ENCODE measurements around the gene PCGF2. TPM values are rescaled to one million over a fixed set of nuclear protein-coding genes. Genes with fewer than 3 reads are reported as not detected.
"Not testable (repeated sequence)": the region's sequence is repeated elsewhere in the genome, so short reads cannot be mapped to it uniquely, and the experiment has no call there.

PCGF2 gene
- total RNA-seq (10 to 100 TPM; 28.2 to 48.4 (median 34.7) TPM), polyA plus RNA-seq (34.3 TPM)
- long read RNA-seq, donor 1, partial matches to known transcripts = 8 of 12 reads
- long read RNA-seq, donor 1, other reads (novel, unspliced or antisense) = 4 of 12 reads
- long read RNA-seq, donor 2, partial matches to known transcripts = 6 of 12 reads
- long read RNA-seq, donor 2, other reads (novel, unspliced or antisense) = 5 of 12 reads
- long read RNA-seq, donor 3, partial matches to known transcripts = 10 of 29 reads
- long read RNA-seq, donor 3, other reads (novel, unspliced or antisense) = 19 of 29 reads
- long read RNA-seq, donor 4, partial matches to known transcripts = 0 of 4 reads
- long read RNA-seq, donor 4, other reads (novel, unspliced or antisense) = 4 of 4 reads

GRCh38 chr17:38748149-38748891, at the start of gene PCGF2:
PCGF2 (minus strand) TSS chr17:38748336; CDS start chr17:38740402, 7,934 bp downstream.
- peak; percentile 95 to 98 (median 96) for DNase-seq
- Histone ChIP-seq H3K4me1 (ENCODE audit: control insufficient read depth, insufficient read depth, low read length) (peaks cover 7% of the 10 kb centered on the region), H3K4me3 (ENCODE audit: low read length) (peak within 1 kb of the TSS; percentile 85), H3K27ac (ENCODE audit: low read length) (peak within 1 kb of the TSS; percentile 88), H3K27me3 (ENCODE audit: control insufficient read depth, insufficient read depth) (no peaks in the 10 kb centered on the region), H3K9me3 (ENCODE audit: control insufficient read depth, low read length) (no peaks in the 10 kb centered on the region)
- peak; percentile 33 to 52 for ATAC-seq
- WGBS = under 1% methylated on average over 47 of the region's 47 CpGs
- intact Hi-C loops (cut with DNase I) = no loop called here

DNA sequence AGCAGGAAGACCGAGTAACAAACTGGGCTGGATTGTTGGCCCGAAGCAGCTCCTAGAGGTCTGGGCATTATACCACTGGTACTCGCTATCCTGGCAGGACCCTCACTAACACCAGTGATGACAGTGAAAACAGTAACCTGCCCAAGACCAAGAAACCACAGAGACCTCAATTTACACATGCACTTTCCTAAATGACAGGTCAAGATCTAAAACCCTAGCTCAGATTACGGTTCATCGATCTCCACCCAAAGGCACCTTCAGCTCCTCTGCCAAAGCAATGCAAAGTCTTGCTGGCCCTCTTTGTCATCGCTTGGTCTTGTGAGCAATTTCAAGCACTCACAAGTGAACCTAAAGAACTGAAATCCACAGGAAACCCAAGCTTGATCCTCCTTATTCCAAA, 49.7 kb upstream of the PCGF2 start:
- WGBS = 71% methylated on average over 6 of the region's 6 CpGs
- Histone ChIP-seq H3K27ac (ENCODE audit: low read length) (peak overlapping the region; percentile 32), H3K4me3 (ENCODE audit: low read length) (peak overlapping the region; percentile 72), H3K9me3 (ENCODE audit: control insufficient read depth, low read length) (no peaks in the 10 kb centered on the region), H3K4me1 (ENCODE audit: control insufficient read depth, insufficient read depth, low read length) (peaks cover 9% of the 10 kb centered on the region), H3K27me3 (ENCODE audit: control insufficient read depth, insufficient read depth) (no peaks in the 10 kb centered on the region)
- ATAC-seq (no peak), DNase-seq (no peak)
- intact Hi-C loops (cut with DNase I) = no loop called here

DNA sequence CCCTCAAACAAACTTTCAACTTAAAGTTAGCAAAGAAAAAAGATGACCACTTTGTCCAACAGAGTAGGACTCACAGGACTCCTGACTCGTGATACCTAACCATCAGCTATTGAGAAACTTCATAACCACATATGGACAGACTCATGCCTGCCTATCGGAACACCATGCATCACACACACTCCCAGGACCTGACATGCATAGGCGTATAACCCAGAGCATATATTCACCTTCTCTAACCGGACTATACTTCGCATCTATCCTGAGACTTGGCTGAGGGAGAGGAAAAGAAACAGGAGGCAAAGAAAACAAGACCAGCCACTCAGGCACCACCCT, 49.0 kb upstream of the PCGF2 start:
- no peaks in the 10 kb centered on the region for H3K27me3 ChIP-seq (ENCODE audit: control insufficient read depth, insufficient read depth)
- DNase-seq = no peak
- H3K4me3 ChIP-seq (ENCODE audit: low read length) = no peak overlapping the region
- peaks cover 9% of the 10 kb centered on the region for H3K4me1 ChIP-seq (ENCODE audit: control insufficient read depth, insufficient read depth, low read length)
- H3K27ac ChIP-seq (ENCODE audit: low read length) = no peak overlapping the region
- no peak for ATAC-seq
- no peaks in the 10 kb centered on the region for H3K9me3 ChIP-seq (ENCODE audit: control insufficient read depth, low read length)
- 64% methylated on average over 5 of the region's 5 CpGs for WGBS
- intact Hi-C loops (cut with DNase I) = no loop called here

- ATAC-seq (no peak), DNase-seq (no peak)
- intact Hi-C loops (cut with DNase I) = no loop called here
- H3K4me3 ChIP-seq (ENCODE audit: low read length) = no peak overlapping the region
- H3K9me3 ChIP-seq (ENCODE audit: control insufficient read depth, low read length) = no peaks in the 10 kb centered on the region
- 56% methylated on average over 5 of the region's 5 CpGs for WGBS
- H3K27ac ChIP-seq (ENCODE audit: low read length) = no peak overlapping the region
- no peaks in the 10 kb centered on the region for H3K27me3 ChIP-seq (ENCODE audit: control insufficient read depth, insufficient read depth)
- peaks cover 9% of the 10 kb centered on the region for H3K4me1 ChIP-seq (ENCODE audit: control insufficient read depth, insufficient read depth, low read length)
Measured at GRCh38 chr17:38796451-38797157, 48.5 kb upstream of the PCGF2 start.

GRCh38 chr17:38794221-38794620, 46.1 kb upstream of the PCGF2 start:
- peaks cover 11% of the 10 kb centered on the region for H3K4me1 ChIP-seq (ENCODE audit: control insufficient read depth, insufficient read depth, low read length)
- no peaks in the 10 kb centered on the region for H3K9me3 ChIP-seq (ENCODE audit: control insufficient read depth, low read length)
- no peaks in the 10 kb centered on the region for H3K27me3 ChIP-seq (ENCODE audit: control insufficient read depth, insufficient read depth)
- H3K27ac ChIP-seq (ENCODE audit: low read length) = no peak overlapping the region
- WGBS = 92% methylated on average over 5 of the region's 5 CpGs
- ATAC-seq (no peak), DNase-seq (no peak)
- no peak overlapping the region for H3K4me3 ChIP-seq (ENCODE audit: low read length)
- intact Hi-C loops (cut with DNase I) = no loop called here

DNA sequence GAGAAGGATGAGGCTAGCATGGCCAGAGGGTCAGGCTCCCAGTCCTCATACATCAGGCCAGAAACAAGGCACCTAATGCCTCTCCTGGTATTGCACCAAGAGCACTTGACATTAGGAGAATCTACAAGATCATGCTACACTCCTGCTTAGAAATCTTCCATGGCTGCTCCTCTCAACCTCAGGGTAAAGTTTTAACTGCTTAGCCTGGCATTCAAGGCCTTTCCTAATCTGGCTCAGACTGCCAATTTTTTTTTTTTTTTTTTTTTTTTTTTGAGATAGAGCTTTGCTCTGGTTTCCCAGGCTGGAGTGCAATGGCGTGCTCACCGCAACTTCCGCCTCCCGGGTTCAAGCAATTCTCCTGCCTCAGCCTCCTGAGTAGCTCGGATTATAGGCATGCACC, 43.0 kb upstream of the PCGF2 start:
- ATAC-seq = no peak
- WGBS = over 99% methylated on average over 5 of the region's 5 CpGs

GRCh38 chr17:38790148-38790707, 42.1 kb upstream of the PCGF2 start:
- DNase-seq; H3K4me3 ChIP-seq (ENCODE audit: low read length); H3K27me3 ChIP-seq (ENCODE audit: control insufficient read depth, insufficient read depth); H3K4me1 ChIP-seq (ENCODE audit: control insufficient read depth, insufficient read depth, low read length); H3K27ac ChIP-seq (ENCODE audit: low read length); intact Hi-C loops (cut with DNase I); H3K9me3 ChIP-seq (ENCODE audit: control insufficient read depth, low read length): not testable (repeated sequence)
- 70% methylated on average over 13 of the region's 13 CpGs for WGBS
- ATAC-seq = peak; percentile 47 to 71

More for the DNA sequence above, 43.0 kb upstream of the PCGF2 start:
- H3K27ac ChIP-seq (ENCODE audit: low read length) = no peak overlapping the region
- peaks cover 2% of the 10 kb centered on the region for H3K4me1 ChIP-seq (ENCODE audit: control insufficient read depth, insufficient read depth, low read length)
- intact Hi-C loops (cut with DNase I) = no loop called here
- no peaks in the 10 kb centered on the region for H3K9me3 ChIP-seq (ENCODE audit: control insufficient read depth, low read length)
- H3K27me3 ChIP-seq (ENCODE audit: control insufficient read depth, insufficient read depth) = no peaks in the 10 kb centered on the region
- no peak for DNase-seq
- H3K4me3 ChIP-seq (ENCODE audit: low read length) = no peak overlapping the region

DNA sequence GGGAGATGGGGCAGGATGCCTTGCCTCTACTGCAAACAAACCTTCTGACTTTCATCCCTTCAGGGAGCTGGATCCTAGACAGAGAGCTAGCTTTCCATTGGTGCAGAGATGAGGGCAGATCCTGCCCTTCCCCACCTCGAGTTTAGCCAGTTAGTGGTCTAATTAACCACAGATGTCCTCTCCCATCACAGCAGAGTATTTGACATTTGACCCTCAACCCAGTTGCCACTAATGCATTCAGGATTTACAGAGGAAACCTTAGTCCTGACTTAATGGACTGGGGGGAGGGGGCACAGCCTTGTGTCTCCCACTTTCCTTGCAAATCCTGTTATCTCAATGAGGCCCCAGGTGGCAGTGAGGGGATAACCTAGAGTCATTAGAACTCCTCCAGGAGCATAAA, 41.0 kb upstream of the PCGF2 start:
- DNase-seq = no peak
- H3K27ac ChIP-seq (ENCODE audit: low read length) = no peak overlapping the region
- intact Hi-C loops (cut with DNase I) = no loop called here
- 9% methylated on average over 1 of the region's 1 CpG for WGBS
- H3K9me3 ChIP-seq (ENCODE audit: control insufficient read depth, low read length) = no peaks in the 10 kb centered on the region
- no peak for ATAC-seq
- H3K4me1 ChIP-seq (ENCODE audit: control insufficient read depth, insufficient read depth, low read length) = peaks cover 2% of the 10 kb centered on the region
- H3K27me3 ChIP-seq (ENCODE audit: control insufficient read depth, insufficient read depth) = no peaks in the 10 kb centered on the region
- H3K4me3 ChIP-seq (ENCODE audit: low read length) = no peak overlapping the region

GRCh38 chr17:38787999-38788398, 39.9 kb upstream of the PCGF2 start:
- H3K4me1 ChIP-seq (ENCODE audit: control insufficient read depth, insufficient read depth, low read length); H3K27me3 ChIP-seq (ENCODE audit: control insufficient read depth, insufficient read depth); ATAC-seq; intact Hi-C loops (cut with DNase I); H3K27ac ChIP-seq (ENCODE audit: low read length); H3K4me3 ChIP-seq (ENCODE audit: low read length); DNase-seq; H3K9me3 ChIP-seq (ENCODE audit: control insufficient read depth, low read length): not testable (repeated sequence)
- WGBS = 98% methylated on average over 4 of the region's 4 CpGs

GRCh38 chr17:38786372-38786771, 38.2 kb upstream of the PCGF2 start:
- Histone ChIP-seq H3K27ac (ENCODE audit: low read length) (no peak overlapping the region), H3K4me3 (ENCODE audit: low read length) (no peak overlapping the region), H3K27me3 (ENCODE audit: control insufficient read depth, insufficient read depth) (no peaks in the 10 kb centered on the region), H3K9me3 (ENCODE audit: control insufficient read depth, low read length) (no peaks in the 10 kb centered on the region), H3K4me1 (ENCODE audit: control insufficient read depth, insufficient read depth, low read length) (peaks cover 2% of the 10 kb centered on the region)
- intact Hi-C loops (cut with DNase I) = no loop called here
- no peak for ATAC-seq
- no peak for DNase-seq
- WGBS = 77% methylated on average over 6 of the region's 6 CpGs

DNA sequence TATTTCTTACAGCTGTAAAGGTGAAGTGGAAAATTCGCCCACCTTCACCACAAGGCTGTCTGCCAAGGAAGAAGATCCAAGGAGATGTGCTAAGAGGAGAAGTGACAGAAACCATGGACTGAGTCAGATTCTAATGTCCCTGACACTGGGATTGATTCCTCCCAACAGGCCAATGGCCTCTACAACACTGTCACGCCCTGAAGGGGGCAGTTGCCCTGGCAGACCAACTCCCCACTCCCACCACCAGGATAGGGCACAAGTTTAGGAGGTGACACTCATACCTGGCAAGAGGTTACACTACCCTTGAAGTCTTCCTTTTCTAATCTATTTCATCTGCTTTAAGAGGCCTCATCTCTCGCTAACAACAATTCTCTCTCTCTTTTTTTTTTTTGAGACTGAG, 35.1 kb upstream of the PCGF2 start:
- Histone ChIP-seq H3K27me3 (ENCODE audit: control insufficient read depth, insufficient read depth) (no peaks in the 10 kb centered on the region), H3K4me3 (ENCODE audit: low read length) (no peak overlapping the region), H3K9me3 (ENCODE audit: control insufficient read depth, low read length) (no peaks in the 10 kb centered on the region), H3K27ac (ENCODE audit: low read length) (no peak overlapping the region), H3K4me1 (ENCODE audit: control insufficient read depth, insufficient read depth, low read length) (no peaks in the 10 kb centered on the region)
- 90% methylated on average over 3 of the region's 3 CpGs for WGBS
- DNase-seq (no peak), ATAC-seq (no peak)
- intact Hi-C loops (cut with DNase I) = no loop called here

Data from right cardiac atrium (tissue), 5 donors.